ENCODE measurements around the gene PPP1R7. TPM values are rescaled to one million over a fixed set of nuclear protein-coding genes. Genes with fewer than 3 reads are reported as not detected.

PPP1R7 gene
- total and polyA plus RNA-seq, 7 donors, result 44.0 to 108 (median 72.5) TPM

DNA sequence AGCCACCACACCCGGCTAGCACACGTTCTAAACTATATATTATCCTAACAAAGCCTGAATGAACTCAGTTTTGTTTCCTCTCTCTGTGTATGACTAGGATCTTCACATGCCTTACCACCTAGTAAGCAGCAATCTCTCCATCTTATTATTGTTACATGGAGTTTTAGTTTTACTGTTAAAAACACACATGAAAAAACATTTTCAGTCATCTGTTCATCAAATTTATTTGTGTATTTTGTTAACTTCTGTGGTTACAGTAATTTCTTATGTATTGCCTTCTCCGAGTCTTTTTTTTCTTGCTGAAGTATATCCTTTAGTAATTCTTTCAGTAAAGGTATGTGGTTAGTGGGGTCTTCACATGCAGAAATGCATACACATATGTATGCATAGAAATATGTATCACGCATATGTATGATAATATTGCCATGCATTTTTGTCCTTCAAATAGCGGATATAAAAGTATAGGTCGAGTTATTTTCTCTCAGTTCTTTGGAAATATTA is 69.6 kb downstream of the PPP1R7 start:
- 83 to 95% (median 92%) methylated on average over 6 of the region's 6 CpGs for WGBS, 3 donors
- H3K27ac ChIP-seq, result no peak overlapping the region
- no peaks in the 10 kb centered on the region for H3K9me3 ChIP-seq
- no peak for TF ChIP-seq CTCF (IDR thresholded peaks at IDR 0.05)
- H3K4me1 ChIP-seq, result peaks cover 13% of the 10 kb centered on the region
- H3K27me3 ChIP-seq (ENCODE audit: insufficient read depth in 3 of 3, low read length in 2 of 3), result no peaks in the 10 kb centered on the region
- no peak overlapping the region for H3K4me3 ChIP-seq
- ATAC-seq (no peak), DNase-seq (no peak)
- intact Hi-C loops (cut with DNase I), result loop anchor here in 1 of 2 donors (5.0 kb wide), 2 partner anchors 47 to 118 kb away; partner anchors contain the start of gene MTERF4
- H3K36me3 ChIP-seq (ENCODE audit: insufficient read depth in 1 of 2, low read depth in 1 of 2), result no peaks in the 10 kb centered on the region

GRCh38 chr2:241223211-241224017 is 73.1 kb downstream of the PPP1R7 start:
- intact Hi-C loops (cut with DNase I), result loop anchor here in 1 of 2 donors (5.0 kb wide), 1 partner anchor 44 kb away; no protein-coding TSS in a partner anchor
- ATAC-seq (peak; percentile 24 to 42 (median 36)), DNase-seq (peak; percentile 12 to 50)
- H3K27me3 ChIP-seq (ENCODE audit: insufficient read depth in 3 of 3, low read length in 2 of 3), result no peaks in the 10 kb centered on the region
- TF ChIP-seq CTCF (IDR thresholded peaks at IDR 0.05), result no peak
- no peak overlapping the region for H3K4me3 ChIP-seq
- H3K9me3 ChIP-seq, result no peaks in the 10 kb centered on the region
- H3K36me3 ChIP-seq (ENCODE audit: insufficient read depth in 1 of 2, low read depth in 1 of 2), result peaks cover 0 to 34% of the 10 kb centered on the region in 2 donors
- WGBS, 3 donors, result 52 to 58% (median 53%) methylated on average over 23 of the region's 23 CpGs
- no peak overlapping the region for H3K27ac ChIP-seq
- H3K4me1 ChIP-seq, result peaks cover 12% of the 10 kb centered on the region

DNA sequence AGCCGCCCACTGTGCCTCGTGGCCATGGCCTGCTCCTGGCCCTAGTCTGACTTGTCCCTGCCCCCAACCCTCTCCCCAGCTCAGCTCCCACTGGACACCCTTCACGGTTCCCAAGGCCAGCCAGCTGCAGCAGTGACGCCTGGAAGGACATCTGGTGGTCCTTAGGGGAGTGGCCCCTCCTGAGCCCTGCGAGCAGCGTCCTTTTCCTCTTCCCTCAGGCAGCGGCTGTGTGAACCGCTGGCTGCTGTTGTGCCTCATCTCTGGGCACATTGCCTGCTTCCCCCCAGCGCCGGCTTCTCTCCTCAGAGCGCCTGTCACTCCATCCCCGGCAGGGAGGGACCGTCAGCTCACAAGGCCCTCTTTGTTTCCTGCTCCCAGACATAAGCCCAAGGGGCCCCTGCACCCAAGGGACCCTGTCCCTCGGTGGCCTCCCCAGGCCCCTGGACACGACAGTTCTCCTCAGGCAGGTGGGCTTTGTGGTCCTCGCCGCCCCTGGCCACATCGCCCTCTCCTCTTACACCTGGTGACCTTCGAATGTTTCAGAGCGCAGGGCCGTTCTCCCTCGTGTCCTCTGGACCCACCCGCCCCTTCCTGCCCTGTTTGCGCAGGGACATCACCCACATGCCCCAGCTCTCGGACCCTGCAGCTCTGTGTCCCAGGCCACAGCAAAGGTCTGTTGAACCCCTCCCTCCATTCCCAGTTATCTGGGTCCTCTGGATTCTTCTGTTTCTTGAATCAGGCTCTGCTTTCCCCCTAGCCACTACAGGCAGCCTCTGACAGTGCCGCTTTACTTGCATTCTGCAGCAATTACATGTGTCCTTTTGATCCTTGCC is 74.0 kb downstream of the PPP1R7 start:
- Histone ChIP-seq H3K27me3 (ENCODE audit: insufficient read depth in 3 of 3, low read length in 2 of 3) (no peaks in the 10 kb centered on the region), H3K9me3 (no peaks in the 10 kb centered on the region), H3K36me3 (ENCODE audit: insufficient read depth in 1 of 2, low read depth in 1 of 2) (peaks cover 0 to 42% of the 10 kb centered on the region in 2 donors), H3K4me1 (peaks cover 6% of the 10 kb centered on the region), H3K4me3 (no peak overlapping the region), H3K27ac (no peak overlapping the region)
- intact Hi-C loops (cut with DNase I), result loop anchor here in 1 of 2 donors (5.0 kb wide), 1 partner anchor 43 kb away; no protein-coding TSS in a partner anchor
- no peak for TF ChIP-seq CTCF (IDR thresholded peaks at IDR 0.05)
- ATAC-seq (peak; percentile 28 to 55 (median 46)), DNase-seq (peak; percentile 47 to 71)
- 30 to 37% (median 32%) methylated on average over 25 to 26 of the region's 26 CpGs for WGBS, 3 donors

- Histone ChIP-seq H3K4me1 (peaks cover 6% of the 10 kb centered on the region), H3K36me3 (ENCODE audit: insufficient read depth in 1 of 2, low read depth in 1 of 2) (peaks cover 3 to 49% of the 10 kb centered on the region in 2 donors), H3K27ac (no peak overlapping the region), H3K4me3 (no peak overlapping the region), H3K27me3 (ENCODE audit: insufficient read depth in 3 of 3, low read length in 2 of 3) (no peaks in the 10 kb centered on the region), H3K9me3 (no peaks in the 10 kb centered on the region)
- 67 to 78% (median 71%) methylated on average over 8 of the region's 8 CpGs for WGBS, 3 donors
- intact Hi-C loops (cut with DNase I), result loop anchor here in 1 of 2 donors (5.0 kb wide), 1 partner anchor 42 kb away; no protein-coding TSS in a partner anchor
- peak in 1 of 2 donors; percentile 25 for DNase-seq
- no peak for TF ChIP-seq CTCF (IDR thresholded peaks at IDR 0.05)
- ATAC-seq, result no peak
Measured at GRCh38 chr2:241224851-241225438, 74.7 kb downstream of the PPP1R7 start.

Measured in psoas muscle (tissue), 8 donors.